K562 (cell line): ENCODE measurements around the gene FPGS. TPM values are rescaled to one million over a fixed set of nuclear protein-coding genes. Genes with fewer than 3 reads are reported as not detected.
A peak's percentile ranks its signal among the peaks of the same experiment; 100 is the strongest.

Experiments used
- ATAC-seq: fragments of 200-7000 bp; cut with Tn5 transposase; 3 replicates; pipeline ENCODE4 v1.9.1; 2020; ENCODE audit warnings: moderate library complexity
- BruUV-seq: library from RNA; stranded (reverse); fragments of 400-500 nt; replicated peaks from 2 replicates; lab custom pipeline; 2021; lab: Mats Ljungman, UMichigan
- CTCF ChIA-PET: fragments of 300-600 bp; formaldehyde crosslinking; extraction: SDS; loops from one replicate; lab custom pipeline; 2021; ENCODE audit warnings: low intra/inter-chr PET ratio; lab: Yijun Ruan, JAX
- POLR2A ChIA-PET: fragments of 300-600, 350-650 bp; sonication (Branson Sonifier 250); formaldehyde crosslinking; extraction: SDS; loops from one replicate; lab custom pipeline; 2021; ENCODE audit warnings: antibody characterized with exemption, inconsistent platforms; lab: Yijun Ruan, JAX
- DNase-seq, 4 experiments: peaks; one replicate each; pipeline versions ENCODE4 v3.0.0 to v3.0.0-alpha.2; 2011 to 2018; ENCODE audit warnings: low spot score in 3 of 4, mixed read lengths in 3 of 4; ENCODE audit errors: extremely low read depth in 1 of 4
- FAIRE-seq: peaks from 2 replicates; lab custom pipeline; 2011; peaks lifted over from hg19 to GRCh38; lab: Jason Lieb, UNC
- H2AFZ ChIP-seq: 2 replicates; pipeline ENCODE4 v1.6.0; 2011; ENCODE audit warnings: low read depth, low read length, control low read depth, inconsistent platforms
- H3K27ac ChIP-seq: fragments of 200-600 bp; 3 replicates; pipeline ENCODE4 v1.8.0; 2011; ENCODE audit warnings: low read depth, mild to moderate bottlenecking, control low read depth, inconsistent platforms, low read length, moderate library complexity, mixed read lengths; ENCODE audit errors: extremely low read depth
- H3K27me3 ChIP-seq, 2 experiments: fragments of 300-600 bp in 1 of 2; 2 replicates in 1 of 2; 3 replicates in 1 of 2; pipeline versions ENCODE4 v1.6.0 to v1.8.0; 2011; ENCODE audit warnings: inconsistent platforms in 2 of 2, low read length in 2 of 2, mild to moderate bottlenecking in 1 of 2, mixed read lengths in 1 of 2, moderate library complexity in 1 of 2; ENCODE audit not compliant: control insufficient read depth in 2 of 2, insufficient read depth in 2 of 2
- H3K36me3 ChIP-seq: fragments of 300-600 bp; 3 replicates; pipeline ENCODE4 v1.8.0; 2011; ENCODE audit warnings: mild to moderate bottlenecking, low read length, inconsistent platforms; ENCODE audit not compliant: control insufficient read depth, insufficient read depth
- H3K4me1 ChIP-seq, 2 experiments: fragments of 200-600 bp in 1 of 2; replicated peaks in 1 of 2; 2 replicates in 1 of 2; 3 replicates in 1 of 2; pipeline versions ENCODE4 v1.5.1 to v1.8.0; 2011; ENCODE audit warnings: inconsistent platforms in 2 of 2, low read length in 2 of 2, mild to moderate bottlenecking in 1 of 2, mixed read lengths in 1 of 2, moderate library complexity in 1 of 2; ENCODE audit not compliant: control insufficient read depth in 2 of 2, insufficient read depth in 2 of 2
- H3K4me2 ChIP-seq: 2 replicates; pipeline ENCODE4 v1.6.1; 2011; ENCODE audit warnings: low read length, control low read depth, inconsistent platforms, mixed read lengths; ENCODE audit not compliant: insufficient read depth
- H3K4me3 ChIP-seq: fragments of 200-600 bp; sonication (generic), shearing (Covaris generic); 2 replicates; pipeline ENCODE4 v1.5.1; 2016; ENCODE audit warnings: control low read depth, inconsistent platforms
- H3K79me2 ChIP-seq: fragments of 200-600 bp; 3 replicates; pipeline ENCODE4 v1.8.0; 2011; ENCODE audit warnings: low read length, inconsistent platforms; ENCODE audit not compliant: control insufficient read depth, insufficient read depth
- H3K9ac ChIP-seq, 2 experiments: 2 replicates each; pipeline versions ENCODE4 v1.6.0 to v1.6.1; 2011; ENCODE audit warnings: low read depth in 2 of 2, low read length in 2 of 2, control low read depth in 1 of 2, inconsistent platforms in 1 of 2, mild to moderate bottlenecking in 1 of 2, mixed read lengths in 1 of 2; ENCODE audit not compliant: insufficient read depth in 1 of 2
- H3K9me1 ChIP-seq: one replicate; pipeline ENCODE4 v1.6.0; 2011; ENCODE audit warnings: inconsistent platforms, mild to moderate bottlenecking, low read length, moderate library complexity; ENCODE audit not compliant: control insufficient read depth, insufficient read depth
- H3K9me3 ChIP-seq: replicated peaks from 2 replicates; pipeline ENCODE4 v1.5.1; 2011; ENCODE audit warnings: low read depth, low read length, inconsistent platforms; ENCODE audit not compliant: control insufficient read depth, insufficient read depth
- H4K20me1 ChIP-seq: replicated peaks from 2 replicates; pipeline ENCODE4 v1.6.1; 2011; ENCODE audit warnings: low read length, inconsistent platforms, mixed read lengths; ENCODE audit not compliant: control insufficient read depth, insufficient read depth
- BCOR ChIP-seq: fragments of 450-650 bp; IDR thresholded peaks from 2 replicates; pipeline ENCODE4 v1.6.1; 2016
- CREM ChIP-seq: IDR thresholded peaks from 2 replicates; pipeline ENCODE4 v1.6.1; 2014; ENCODE audit warnings: antibody characterized with exemption, low read depth
- KDM1A ChIP-seq, 2 experiments: fragments of 450-650 bp; IDR thresholded peaks; 2 replicates each; pipeline ENCODE4 v1.6.1; 2016; ENCODE audit warnings: mild to moderate bottlenecking in 2 of 2
- MAFK ChIP-seq: IDR thresholded peaks from 2 replicates; pipeline ENCODE4 v1.6.1; 2011; ENCODE audit warnings: low read length, improper control_type of control experiment
- POLR3G ChIP-seq: IDR thresholded peaks from 2 replicates; pipeline ENCODE4 v1.6.1; 2011; ENCODE audit not compliant: insufficient read length, insufficient replicate concordance; ENCODE audit errors: extremely low read depth
- REST ChIP-seq, 2 experiments: fragments of 450-650 bp; formaldehyde crosslinking in 1 of 2; IDR thresholded peaks; 2 replicates each; pipeline versions ENCODE4 v1.4.0 to v1.6.1; 2014 to 2020; ENCODE audit warnings: mild to moderate bottlenecking in 2 of 2, borderline replicate concordance in 1 of 2, low read depth in 1 of 2
- TSC22D4 ChIP-seq: fragments of 450-650 bp; IDR thresholded peaks from 2 replicates; pipeline ENCODE4 v1.6.1; 2016; ENCODE audit warnings: missing genetic modification characterization, missing biosample characterization, control low read depth
- ZC3H8 ChIP-seq: fragments of 450-650 bp; IDR thresholded peaks from 2 replicates; pipeline ENCODE4 v1.6.1; 2017
- WGBS: fragments of 100-300 bp; shearing (Covaris generic); methylation state at CpG from one replicate; pipeline ENCODE4 v1.1.6; 2016; ENCODE audit warnings: low coverage, mixed read lengths; ENCODE audit not compliant: insufficient coverage; ENCODE audit errors: missing lambda C conversion rate; 5-methylcytosine and 5-hydroxymethylcytosine counted together
- in situ Hi-C: fragments of 300-500 bp; cut with MboI; formaldehyde crosslinking; loops from 4 replicates; pipeline ENCODE4 v1.15.0; 2018; ENCODE audit warnings: inconsistent platforms, mixed read lengths
- intact Hi-C: fragments of 100-400 bp; cut with micrococcal nuclease; formaldehyde crosslinking; loops from 2 replicates; pipeline ENCODE4 v1.14.2; 2022
- polyA plus RNA-seq, 8 experiments: library from polyadenylated mRNA; depleted of rRNA in 4 of 8; stranded (reverse) in 5 of 8; unstranded in 3 of 8; fragments of >200 nt; fragmentation: Nextera tagmentation in 2 of 8; fragmentation: Illumina TruSeq in 1 of 8; extraction: Ambion mirVana in 2 of 8; extraction: Trizol in 1 of 8; gene quantifications; 2 replicates each; pipeline versions ENCODE4 v1.2.1 to v1.2.3, GENCODE V29; 2011 to 2014; ENCODE audit warnings: inconsistent platforms in 1 of 8, missing spikeins in 1 of 8
- total RNA-seq, 7 experiments: library from RNA; depleted of rRNA in 6 of 7; stranded (reverse); fragments of >200 nt in 6 of 7; fragmentation: Illumina TruSeq in 2 of 7; extraction: Trizol in 2 of 7; gene quantifications; 2 replicates each; pipeline versions ENCODE4 v1.2.1 to v1.2.3, GENCODE V29; 2011 to 2021; ENCODE audit warnings: low replicate concordance in 1 of 7
- TF ChIP-seq, protein P1 (sequence below): fragments of 250-450 bp; sonication (Bioruptor Pico); IDR thresholded peaks from 2 replicates; pipeline ENCODE4 v1.5.0; 2021
- TF ChIP-seq, protein P2 (sequence below): fragments of 450-650 bp; IDR thresholded peaks from one replicate; pipeline ENCODE4 v1.6.1; 2018; ENCODE audit warnings: mild to moderate bottlenecking, moderate library complexity; ENCODE audit not compliant: partially characterized antibody

Gene FPGS
- total and polyA plus RNA-seq, 9 of the 15 experiments (the other 6 are each of a cell fraction or from before 2014, with no cell fraction given): 0.84 to 86.4 (median 59.2) TPM

GRCh38 chr9:127767909-127768331, 34.8 kb upstream of the FPGS start:
- H3K36me3 ChIP-seq: no peaks in the 10 kb centered on the region
- no peak overlapping the region for H3K4me2 ChIP-seq
- 49% methylated on average over 11 of the region's 13 CpGs for WGBS
- FAIRE-seq (no peak), ATAC-seq (no peak), DNase-seq (no peak)
- no peak overlapping the region for H3K4me3 ChIP-seq
- ChIA-PET POLR2A (interaction anchor here (0.8 kb wide), 1 partner anchor 9 kb away, joined by 4 read pairs; no protein-coding TSS in a partner anchor), CTCF (no interaction called here)
- BruUV-seq: no TSS peak
- H3K27ac ChIP-seq: no peak overlapping the region
- no peaks in the 10 kb centered on the region for H3K9me3 ChIP-seq
- H3K4me1 ChIP-seq: peaks cover 19 to 33% of the 10 kb centered on the region in 2 experiments
- H3K27me3 ChIP-seq: no peaks in the 10 kb centered on the region
- in situ Hi-C loops: loop anchor here (25.0 kb wide), 1 partner anchor 594 kb away; the partner anchor contains the start of gene URM1
- no peaks in the 10 kb centered on the region for H3K9me1 ChIP-seq
- intact Hi-C loops: no loop called here
- H3K9ac ChIP-seq: peak overlapping the region in 1 of 2 experiments; percentile 51; a peak in 1 of 4 replicates
- no peaks in the 10 kb centered on the region for H3K79me2 ChIP-seq
- no peak overlapping the region for H2AFZ ChIP-seq
- TF ChIP-seq REST (IDR thresholded peaks at IDR 0.05; ENCODE audit: borderline replicate concordance): no peak
- no peak for TF ChIP-seq REST (CRISPR knock-in tag; IDR thresholded peaks at IDR 0.05; ENCODE audit: low read depth)
- TF ChIP-seq TSC22D4 (tag): no peak
- TF ChIP-seq MAFK: no peak
- no peak for TF ChIP-seq POLR3G
- TF ChIP-seq, protein P1, sequence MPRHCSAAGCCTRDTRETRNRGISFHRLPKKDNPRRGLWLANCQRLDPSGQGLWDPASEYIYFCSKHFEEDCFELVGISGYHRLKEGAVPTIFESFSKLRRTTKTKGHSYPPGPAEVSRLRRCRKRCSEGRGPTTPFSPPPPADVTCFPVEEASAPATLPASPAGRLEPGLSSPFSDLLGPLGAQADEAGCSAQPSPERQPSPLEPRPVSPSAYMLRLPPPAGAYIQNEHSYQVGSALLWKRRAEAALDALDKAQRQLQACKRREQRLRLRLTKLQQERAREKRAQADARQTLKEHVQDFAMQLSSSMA (CRISPR knock-in tag): no peak
- TF ChIP-seq, protein P2, sequence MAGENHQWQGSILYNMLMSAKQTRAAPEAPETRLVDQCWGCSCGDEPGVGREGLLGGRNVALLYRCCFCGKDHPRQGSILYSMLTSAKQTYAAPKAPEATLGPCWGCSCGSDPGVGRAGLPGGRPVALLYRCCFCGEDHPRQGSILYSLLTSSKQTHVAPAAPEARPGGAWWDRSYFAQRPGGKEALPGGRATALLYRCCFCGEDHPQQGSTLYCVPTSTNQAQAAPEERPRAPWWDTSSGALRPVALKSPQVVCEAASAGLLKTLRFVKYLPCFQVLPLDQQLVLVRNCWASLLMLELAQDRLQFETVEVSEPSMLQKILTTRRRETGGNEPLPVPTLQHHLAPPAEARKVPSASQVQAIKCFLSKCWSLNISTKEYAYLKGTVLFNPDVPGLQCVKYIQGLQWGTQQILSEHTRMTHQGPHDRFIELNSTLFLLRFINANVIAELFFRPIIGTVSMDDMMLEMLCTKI: no peak
- no peak for TF ChIP-seq ZC3H8
- TF ChIP-seq KDM1A (IDR thresholded peaks at IDR 0.05): no peak
- no peak for TF ChIP-seq BCOR
- no peak for TF ChIP-seq CREM
- TF ChIP-seq, all 486 proteins: peak for 0
- no peaks in the 10 kb centered on the region for H4K20me1 ChIP-seq
